GM23338 (cell line): ENCODE measurements around the gene RIOX2. TPM values are rescaled to one million over a fixed set of nuclear protein-coding genes. Genes with fewer than 3 reads are reported as not detected.

Source experiments
- ATAC-seq: fragments of 200-7000 bp; cut with Tn5 transposase; 3 replicates; pipeline ENCODE4 v1.9.1; 2020
- DNase-seq: peaks from one replicate; pipeline ENCODE4 v3.0.0-alpha.2; 2015; ENCODE audit warnings: low spot score
- H2AFZ ChIP-seq: fragments of 200-600 bp; sonication (generic); 2 replicates; pipeline ENCODE4 v1.8.0; 2016; ENCODE audit warnings: antibody characterized with exemption, mild to moderate bottlenecking, moderate library complexity
- H3F3A ChIP-seq: fragments of 200-600 bp; sonication (generic); replicated peaks from 2 replicates; pipeline ENCODE4 v1.8.0; 2017; ENCODE audit warnings: antibody characterized with exemption, mixed run types, low read depth
- H3K27ac ChIP-seq: fragments of 200-600 bp; sonication (generic); 2 replicates; pipeline ENCODE4 v1.6.1; 2016; ENCODE audit warnings: low read depth
- H3K27me3 ChIP-seq: fragments of 200-600 bp; sonication (generic); 2 replicates; pipeline ENCODE4 v1.8.0; 2016; ENCODE audit warnings: mild to moderate bottlenecking, mixed run types, moderate library complexity; ENCODE audit not compliant: insufficient read depth
- H3K36me3 ChIP-seq: fragments of 200-600 bp; sonication (generic); 2 replicates; pipeline ENCODE4 v1.8.0; 2016; ENCODE audit warnings: mild to moderate bottlenecking; ENCODE audit not compliant: insufficient read depth
- H3K4me1 ChIP-seq: fragments of 200-600 bp; sonication (generic); 2 replicates; pipeline ENCODE4 v1.8.0; 2016; ENCODE audit warnings: mild to moderate bottlenecking, moderate library complexity; ENCODE audit not compliant: insufficient read depth
- H3K4me2 ChIP-seq: fragments of 200-600 bp; sonication (generic); 2 replicates; pipeline ENCODE4 v1.7.1; 2017; ENCODE audit warnings: mixed run types
- H3K4me3 ChIP-seq: fragments of 200-600 bp; sonication (generic); 2 replicates; pipeline ENCODE4 v1.6.1; 2016; ENCODE audit warnings: mixed run types
- H3K79me2 ChIP-seq: fragments of 200-600 bp; sonication (generic); replicated peaks from 2 replicates; pipeline ENCODE4 v1.8.0; 2017; ENCODE audit warnings: mild to moderate bottlenecking; ENCODE audit not compliant: insufficient read depth
- H3K9me2 ChIP-seq: fragments of 200-600 bp; sonication (generic); 2 replicates; pipeline ENCODE4 v1.8.0; 2017; ENCODE audit not compliant: insufficient read depth
- H4K20me1 ChIP-seq: fragments of 200-600 bp; sonication (generic); replicated peaks from 2 replicates; pipeline ENCODE4 v1.8.0; 2017; ENCODE audit warnings: mild to moderate bottlenecking; ENCODE audit not compliant: insufficient read depth
- H3K27ac Mint-ChIP-seq: 2 replicates; pipeline ENCODE4 v1.8.0; 2020; ENCODE audit warnings: inconsistent platforms, mild to moderate bottlenecking, moderate library complexity, mixed read lengths
- H3K27me3 Mint-ChIP-seq: 3 replicates; pipeline ENCODE4 v1.8.0; 2022; ENCODE audit warnings: low read depth, mild to moderate bottlenecking, moderate library complexity, mixed read lengths, inconsistent platforms; ENCODE audit not compliant: insufficient read depth, poor library complexity
- H3K36me3 Mint-ChIP-seq: 3 replicates; pipeline ENCODE4 v1.8.0; 2021; ENCODE audit warnings: low read depth, mild to moderate bottlenecking, inconsistent platforms, moderate library complexity, mixed read lengths
- H3K4me1 Mint-ChIP-seq: 3 replicates; pipeline ENCODE4 v1.8.0; 2020; ENCODE audit warnings: mild to moderate bottlenecking, inconsistent platforms, mixed read lengths
- H3K4me3 Mint-ChIP-seq: 3 replicates; pipeline ENCODE4 v1.8.0; 2021; ENCODE audit warnings: moderate library complexity, mild to moderate bottlenecking, inconsistent platforms, mixed read lengths
- H3K9me3 Mint-ChIP-seq: 3 replicates; pipeline ENCODE4 v1.8.0; 2020; ENCODE audit warnings: moderate library complexity, mild to moderate bottlenecking, inconsistent platforms, mixed read lengths
- CREB1 ChIP-seq: fragments of 250-450 bp; sonication (Bioruptor Pico); IDR thresholded peaks from 2 replicates; pipeline ENCODE4 v1.5.0; 2020; ENCODE audit warnings: low read depth, mild to moderate bottlenecking, moderate library complexity
- EZH2 ChIP-seq: fragments of 200-600 bp; sonication (generic); IDR thresholded peaks from one replicate; pipeline ENCODE4 v1.8.0; 2017; ENCODE audit warnings: antibody characterized with exemption, mild to moderate bottlenecking, low read depth; ENCODE audit not compliant: unreplicated experiment
- EZH2phosphoT487 ChIP-seq: fragments of 200-600 bp; sonication (generic); IDR thresholded peaks from one replicate; pipeline ENCODE4 v1.8.1; 2018; ENCODE audit warnings: antibody characterized with exemption; ENCODE audit not compliant: unreplicated experiment
- JUNB ChIP-seq: IDR thresholded peaks from one replicate; pipeline ENCODE4 v1.6.1; 2016; ENCODE audit warnings: antibody characterized with exemption; ENCODE audit not compliant: unreplicated experiment
- NANOG ChIP-seq: IDR thresholded peaks from 2 replicates; pipeline ENCODE4 v1.6.1; 2016; ENCODE audit warnings: antibody characterized with exemption, borderline replicate concordance
- POLR2AphosphoS5 ChIP-seq: IDR thresholded peaks from 2 replicates; pipeline ENCODE4 v1.6.1; 2016; ENCODE audit warnings: antibody characterized with exemption, low read depth
- STAT1 ChIP-seq: IDR thresholded peaks from one replicate; pipeline ENCODE4 v1.6.1; 2016; ENCODE audit warnings: antibody characterized with exemption; ENCODE audit not compliant: unreplicated experiment
- ZNF114 ChIP-seq: fragments of 250-450 bp; sonication (Bioruptor Pico); IDR thresholded peaks from 2 replicates; pipeline ENCODE4 v1.5.0; 2020; ENCODE audit warnings: mild to moderate bottlenecking, moderate library complexity
- polyA plus RNA-seq: library from polyadenylated mRNA; unstranded; fragments of >200 nt; fragmentation: Nextera tagmentation; extraction: Ambion mirVana; gene quantifications from 2 replicates; pipeline ENCODE4 v1.2.1, GENCODE V29; 2016
- total RNA-seq: library from RNA; depleted of rRNA; stranded (reverse); fragments of >200 nt; shearing (Covaris generic); gene quantifications from 2 replicates; pipeline ENCODE4 v1.2.3, GENCODE V29; 2014
- TF ChIP-seq, protein P1 (sequence below): IDR thresholded peaks from one replicate; pipeline ENCODE4 v1.6.1; 2018; ENCODE audit warnings: antibody characterized with exemption; ENCODE audit not compliant: unreplicated experiment
- TF ChIP-seq, protein P2 (sequence below): fragments of 250-450 bp; sonication (Bioruptor Pico); IDR thresholded peaks from 2 replicates; pipeline ENCODE4 v1.5.0; 2020; ENCODE audit warnings: mild to moderate bottlenecking, moderate library complexity
- TF ChIP-seq, protein P3 (sequence below): IDR thresholded peaks from 2 replicates; pipeline ENCODE4 v1.6.1; 2016; ENCODE audit warnings: antibody characterized with exemption
- TF ChIP-seq, protein P4 (sequence below), 2 experiments: fragments of 200-600 bp in 1 of 2; sonication (generic) in 1 of 2; conservative IDR thresholded peaks; 2 replicates each; pipeline versions ENCODE4 v1.5.1 to v1.6.1; 2016 to 2017; ENCODE audit warnings: antibody characterized with exemption in 2 of 2, low read depth in 2 of 2, mild to moderate bottlenecking in 2 of 2, moderate library complexity in 1 of 2

Gene RIOX2
- total and polyA plus RNA-seq, 2 experiments from 2014 or later, result 9.0 to 10.7 TPM

DNA sequence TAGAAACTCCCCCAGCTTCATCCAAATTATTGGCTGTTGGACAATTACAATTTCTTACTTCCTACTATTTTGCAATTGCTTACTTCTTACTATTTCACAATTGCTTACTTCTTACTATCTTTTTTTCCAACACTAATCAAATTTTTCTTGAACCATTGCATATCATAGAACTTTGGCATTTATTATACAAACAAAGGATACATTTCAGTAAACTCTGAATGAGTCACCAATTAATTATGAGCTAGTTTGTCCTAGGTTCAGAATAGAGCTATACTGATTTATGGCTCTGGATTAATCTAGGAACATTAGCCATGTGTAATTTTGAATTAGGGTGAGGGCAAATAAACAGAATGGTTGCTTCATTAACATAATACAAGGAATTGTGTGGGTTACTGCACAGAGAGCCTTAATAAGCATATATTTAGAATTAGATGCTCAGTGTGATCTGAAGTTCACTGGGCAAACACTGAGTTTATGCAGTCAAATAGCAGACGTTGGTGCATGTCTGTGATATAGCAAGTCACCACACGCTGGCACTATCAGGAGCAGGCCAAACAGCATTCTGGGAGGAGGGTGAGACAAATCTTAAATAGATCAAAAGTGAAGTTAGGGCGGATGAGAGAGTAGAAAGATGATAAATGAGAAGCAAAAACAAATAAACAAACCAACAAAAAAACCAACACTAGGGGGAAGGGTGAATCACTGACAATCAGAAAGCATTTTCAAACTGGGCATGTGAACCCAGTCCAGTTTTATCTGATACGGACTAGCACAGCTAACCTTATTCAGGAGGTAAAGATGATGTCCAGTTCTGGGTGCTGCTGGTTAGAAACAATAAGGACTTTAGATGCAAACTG is 41.4 kb upstream of the RIOX2 start (continued):
- TF ChIP-seq JUNB (no peak), CREB1 (no peak)

DNA sequence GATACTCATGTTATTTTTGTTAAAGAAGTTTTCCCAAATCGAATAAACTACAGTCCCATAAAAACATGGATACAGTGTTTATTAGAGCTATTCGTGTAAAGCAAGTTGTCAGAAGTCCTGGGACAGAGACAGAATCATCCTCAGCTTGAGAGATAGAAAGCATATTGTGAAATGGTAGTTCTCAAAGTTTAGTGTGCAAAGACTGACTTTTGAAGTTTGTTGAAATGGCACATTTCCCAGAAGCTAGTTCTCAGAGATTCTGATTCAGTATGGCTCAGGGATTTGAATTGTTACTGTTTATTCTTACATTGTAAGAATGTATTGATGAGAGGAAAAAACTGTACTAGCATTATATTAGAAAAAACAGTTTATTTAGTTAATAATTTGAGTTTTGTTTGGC is 40.7 kb upstream of the RIOX2 start:
- Histone ChIP-seq H3K9me2 (no peaks in the 10 kb centered on the region), H3F3A (no peaks in the 10 kb centered on the region), H2AFZ (no peak overlapping the region), H3K4me2 (no peak overlapping the region), H3K36me3 (no peaks in the 10 kb centered on the region), H3K4me1 (no peaks in the 10 kb centered on the region), H4K20me1 (no peaks in the 10 kb centered on the region), H3K4me3 (no peak overlapping the region), H3K27ac (no peak overlapping the region), H3K27me3 (no peaks in the 10 kb centered on the region), H3K79me2 (no peaks in the 10 kb centered on the region)
- no peaks in the 10 kb centered on the region for H3K9me3 Mint-ChIP-seq
- no peak overlapping the region for H3K27ac Mint-ChIP-seq
- H3K4me1 Mint-ChIP-seq, result no peaks in the 10 kb centered on the region
- no peaks in the 10 kb centered on the region for H3K36me3 Mint-ChIP-seq
- no peak overlapping the region for H3K4me3 Mint-ChIP-seq
- DNase-seq (no peak), ATAC-seq (no peak)
- no peaks in the 10 kb centered on the region for H3K27me3 Mint-ChIP-seq
- TF ChIP-seq EZH2phosphoT487 (no peak), JUNB (no peak), ZNF114 (CRISPR knock-in tag) (no peak), CREB1 (no peak), POLR2AphosphoS5 (no peak), EZH2 (no peak), STAT1 (no peak), NANOG (no peak)
- TF ChIP-seq, protein P1, sequence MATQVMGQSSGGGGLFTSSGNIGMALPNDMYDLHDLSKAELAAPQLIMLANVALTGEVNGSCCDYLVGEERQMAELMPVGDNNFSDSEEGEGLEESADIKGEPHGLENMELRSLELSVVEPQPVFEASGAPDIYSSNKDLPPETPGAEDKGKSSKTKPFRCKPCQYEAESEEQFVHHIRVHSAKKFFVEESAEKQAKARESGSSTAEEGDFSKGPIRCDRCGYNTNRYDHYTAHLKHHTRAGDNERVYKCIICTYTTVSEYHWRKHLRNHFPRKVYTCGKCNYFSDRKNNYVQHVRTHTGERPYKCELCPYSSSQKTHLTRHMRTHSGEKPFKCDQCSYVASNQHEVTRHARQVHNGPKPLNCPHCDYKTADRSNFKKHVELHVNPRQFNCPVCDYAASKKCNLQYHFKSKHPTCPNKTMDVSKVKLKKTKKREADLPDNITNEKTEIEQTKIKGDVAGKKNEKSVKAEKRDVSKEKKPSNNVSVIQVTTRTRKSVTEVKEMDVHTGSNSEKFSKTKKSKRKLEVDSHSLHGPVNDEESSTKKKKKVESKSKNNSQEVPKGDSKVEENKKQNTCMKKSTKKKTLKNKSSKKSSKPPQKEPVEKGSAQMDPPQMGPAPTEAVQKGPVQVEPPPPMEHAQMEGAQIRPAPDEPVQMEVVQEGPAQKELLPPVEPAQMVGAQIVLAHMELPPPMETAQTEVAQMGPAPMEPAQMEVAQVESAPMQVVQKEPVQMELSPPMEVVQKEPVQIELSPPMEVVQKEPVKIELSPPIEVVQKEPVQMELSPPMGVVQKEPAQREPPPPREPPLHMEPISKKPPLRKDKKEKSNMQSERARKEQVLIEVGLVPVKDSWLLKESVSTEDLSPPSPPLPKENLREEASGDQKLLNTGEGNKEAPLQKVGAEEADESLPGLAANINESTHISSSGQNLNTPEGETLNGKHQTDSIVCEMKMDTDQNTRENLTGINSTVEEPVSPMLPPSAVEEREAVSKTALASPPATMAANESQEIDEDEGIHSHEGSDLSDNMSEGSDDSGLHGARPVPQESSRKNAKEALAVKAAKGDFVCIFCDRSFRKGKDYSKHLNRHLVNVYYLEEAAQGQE, result no peak
- TF ChIP-seq, protein P2, sequence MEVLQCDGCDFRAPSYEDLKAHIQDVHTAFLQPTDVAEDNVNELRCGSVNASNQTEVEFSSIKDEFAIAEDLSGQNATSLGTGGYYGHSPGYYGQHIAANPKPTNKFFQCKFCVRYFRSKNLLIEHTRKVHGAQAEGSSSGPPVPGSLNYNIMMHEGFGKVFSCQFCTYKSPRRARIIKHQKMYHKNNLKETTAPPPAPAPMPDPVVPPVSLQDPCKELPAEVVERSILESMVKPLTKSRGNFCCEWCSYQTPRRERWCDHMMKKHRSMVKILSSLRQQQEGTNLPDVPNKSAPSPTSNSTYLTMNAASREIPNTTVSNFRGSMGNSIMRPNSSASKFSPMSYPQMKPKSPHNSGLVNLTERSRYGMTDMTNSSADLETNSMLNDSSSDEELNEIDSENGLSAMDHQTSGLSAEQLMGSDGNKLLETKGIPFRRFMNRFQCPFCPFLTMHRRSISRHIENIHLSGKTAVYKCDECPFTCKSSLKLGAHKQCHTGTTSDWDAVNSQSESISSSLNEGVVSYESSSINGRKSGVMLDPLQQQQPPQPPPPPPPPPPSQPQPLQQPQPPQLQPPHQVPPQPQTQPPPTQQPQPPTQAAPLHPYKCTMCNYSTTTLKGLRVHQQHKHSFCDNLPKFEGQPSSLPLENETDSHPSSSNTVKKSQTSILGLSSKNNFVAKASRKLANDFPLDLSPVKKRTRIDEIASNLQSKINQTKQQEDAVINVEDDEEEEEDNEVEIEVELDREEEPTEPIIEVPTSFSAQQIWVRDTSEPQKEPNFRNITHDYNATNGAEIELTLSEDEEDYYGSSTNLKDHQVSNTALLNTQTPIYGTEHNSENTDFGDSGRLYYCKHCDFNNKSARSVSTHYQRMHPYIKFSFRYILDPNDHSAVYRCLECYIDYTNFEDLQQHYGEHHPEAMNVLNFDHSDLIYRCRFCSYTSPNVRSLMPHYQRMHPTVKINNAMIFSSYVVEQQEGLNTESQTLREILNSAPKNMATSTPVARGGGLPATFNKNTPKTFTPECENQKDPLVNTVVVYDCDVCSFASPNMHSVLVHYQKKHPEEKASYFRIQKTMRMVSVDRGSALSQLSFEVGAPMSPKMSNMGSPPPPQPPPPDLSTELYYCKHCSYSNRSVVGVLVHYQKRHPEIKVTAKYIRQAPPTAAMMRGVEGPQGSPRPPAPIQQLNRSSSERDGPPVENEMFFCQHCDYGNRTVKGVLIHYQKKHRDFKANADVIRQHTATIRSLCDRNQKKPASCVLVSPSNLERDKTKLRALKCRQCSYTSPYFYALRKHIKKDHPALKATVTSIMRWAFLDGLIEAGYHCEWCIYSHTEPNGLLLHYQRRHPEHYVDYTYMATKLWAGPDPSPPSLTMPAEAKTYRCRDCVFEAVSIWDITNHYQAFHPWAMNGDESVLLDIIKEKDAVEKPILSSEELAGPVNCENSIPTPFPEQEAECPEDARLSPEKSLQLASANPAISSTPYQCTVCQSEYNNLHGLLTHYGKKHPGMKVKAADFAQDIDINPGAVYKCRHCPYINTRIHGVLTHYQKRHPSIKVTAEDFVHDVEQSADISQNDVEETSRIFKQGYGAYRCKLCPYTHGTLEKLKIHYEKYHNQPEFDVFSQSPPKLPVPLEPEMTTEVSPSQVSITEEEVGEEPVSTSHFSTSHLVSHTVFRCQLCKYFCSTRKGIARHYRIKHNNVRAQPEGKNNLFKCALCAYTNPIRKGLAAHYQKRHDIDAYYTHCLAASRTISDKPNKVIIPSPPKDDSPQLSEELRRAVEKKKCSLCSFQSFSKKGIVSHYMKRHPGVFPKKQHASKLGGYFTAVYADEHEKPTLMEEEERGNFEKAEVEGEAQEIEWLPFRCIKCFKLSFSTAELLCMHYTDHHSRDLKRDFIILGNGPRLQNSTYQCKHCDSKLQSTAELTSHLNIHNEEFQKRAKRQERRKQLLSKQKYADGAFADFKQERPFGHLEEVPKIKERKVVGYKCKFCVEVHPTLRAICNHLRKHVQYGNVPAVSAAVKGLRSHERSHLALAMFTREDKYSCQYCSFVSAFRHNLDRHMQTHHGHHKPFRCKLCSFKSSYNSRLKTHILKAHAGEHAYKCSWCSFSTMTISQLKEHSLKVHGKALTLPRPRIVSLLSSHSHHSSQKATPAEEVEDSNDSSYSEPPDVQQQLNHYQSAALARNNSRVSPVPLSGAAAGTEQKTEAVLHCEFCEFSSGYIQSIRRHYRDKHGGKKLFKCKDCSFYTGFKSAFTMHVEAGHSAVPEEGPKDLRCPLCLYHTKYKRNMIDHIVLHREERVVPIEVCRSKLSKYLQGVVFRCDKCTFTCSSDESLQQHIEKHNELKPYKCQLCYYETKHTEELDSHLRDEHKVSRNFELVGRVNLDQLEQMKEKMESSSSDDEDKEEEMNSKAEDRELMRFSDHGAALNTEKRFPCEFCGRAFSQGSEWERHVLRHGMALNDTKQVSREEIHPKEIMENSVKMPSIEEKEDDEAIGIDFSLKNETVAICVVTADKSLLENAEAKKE, result no peak
- TF ChIP-seq, protein P3, sequence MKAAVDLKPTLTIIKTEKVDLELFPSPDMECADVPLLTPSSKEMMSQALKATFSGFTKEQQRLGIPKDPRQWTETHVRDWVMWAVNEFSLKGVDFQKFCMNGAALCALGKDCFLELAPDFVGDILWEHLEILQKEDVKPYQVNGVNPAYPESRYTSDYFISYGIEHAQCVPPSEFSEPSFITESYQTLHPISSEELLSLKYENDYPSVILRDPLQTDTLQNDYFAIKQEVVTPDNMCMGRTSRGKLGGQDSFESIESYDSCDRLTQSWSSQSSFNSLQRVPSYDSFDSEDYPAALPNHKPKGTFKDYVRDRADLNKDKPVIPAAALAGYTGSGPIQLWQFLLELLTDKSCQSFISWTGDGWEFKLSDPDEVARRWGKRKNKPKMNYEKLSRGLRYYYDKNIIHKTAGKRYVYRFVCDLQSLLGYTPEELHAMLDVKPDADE, result no peak
- TF ChIP-seq, protein P4, sequence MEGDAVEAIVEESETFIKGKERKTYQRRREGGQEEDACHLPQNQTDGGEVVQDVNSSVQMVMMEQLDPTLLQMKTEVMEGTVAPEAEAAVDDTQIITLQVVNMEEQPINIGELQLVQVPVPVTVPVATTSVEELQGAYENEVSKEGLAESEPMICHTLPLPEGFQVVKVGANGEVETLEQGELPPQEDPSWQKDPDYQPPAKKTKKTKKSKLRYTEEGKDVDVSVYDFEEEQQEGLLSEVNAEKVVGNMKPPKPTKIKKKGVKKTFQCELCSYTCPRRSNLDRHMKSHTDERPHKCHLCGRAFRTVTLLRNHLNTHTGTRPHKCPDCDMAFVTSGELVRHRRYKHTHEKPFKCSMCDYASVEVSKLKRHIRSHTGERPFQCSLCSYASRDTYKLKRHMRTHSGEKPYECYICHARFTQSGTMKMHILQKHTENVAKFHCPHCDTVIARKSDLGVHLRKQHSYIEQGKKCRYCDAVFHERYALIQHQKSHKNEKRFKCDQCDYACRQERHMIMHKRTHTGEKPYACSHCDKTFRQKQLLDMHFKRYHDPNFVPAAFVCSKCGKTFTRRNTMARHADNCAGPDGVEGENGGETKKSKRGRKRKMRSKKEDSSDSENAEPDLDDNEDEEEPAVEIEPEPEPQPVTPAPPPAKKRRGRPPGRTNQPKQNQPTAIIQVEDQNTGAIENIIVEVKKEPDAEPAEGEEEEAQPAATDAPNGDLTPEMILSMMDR (conservative IDR thresholded peaks at IDR 0.05; ENCODE audit: low read depth in 2 of 2), result no peak
